GM19468 (cell line): ENCODE measurements around the gene SMARCD3.

Experiments used
- ATAC-seq: cut with Tn5 transposase; IDR thresholded peaks from one replicate; pipeline ENCODE4 v1.9.1; 2021; ENCODE audit warnings: mild to moderate bottlenecking, moderate library complexity, moderate number of reproducible peaks; ENCODE audit not compliant: unreplicated experiment; ENCODE audit errors: extremely low read depth

SMARCD3 gene

GRCh38 chr7:151194188-151194587 is 54.3 kb downstream of the SMARCD3 start:
- ATAC-seq, result no peak

GRCh38 chr7:151193203-151193978 is 55.1 kb downstream of the SMARCD3 start:
- no peak for ATAC-seq

DNA sequence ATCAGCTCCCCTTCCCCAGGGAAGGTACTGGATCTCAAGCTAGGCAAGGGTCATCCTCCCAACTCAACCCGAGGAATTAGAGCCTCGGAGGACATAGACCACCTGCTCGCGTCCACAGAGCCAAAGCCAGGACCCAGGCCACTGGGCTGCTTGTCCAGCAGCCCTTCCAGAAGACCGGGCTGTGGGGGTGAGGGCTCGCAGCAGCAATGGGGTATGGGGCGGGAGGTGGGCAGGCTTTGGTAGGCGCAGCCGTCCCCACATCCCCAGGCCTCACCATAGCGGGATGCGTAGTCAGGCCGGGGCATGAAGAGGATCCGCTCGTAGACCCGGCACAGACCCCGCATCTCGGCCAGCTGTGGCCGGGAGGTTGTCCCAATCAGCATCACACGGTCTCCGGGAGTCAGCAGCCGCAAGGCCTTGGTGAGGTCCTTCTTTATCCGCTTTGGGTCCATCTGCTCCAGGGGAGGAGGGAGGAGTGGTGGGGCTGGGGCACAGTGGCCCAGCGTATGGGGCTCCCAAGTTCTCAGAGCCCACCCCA is 56.4 kb downstream of the SMARCD3 start:
- no peak for ATAC-seq

GRCh38 chr7:151191544-151191943 is 57.0 kb downstream of the SMARCD3 start:
- no peak for ATAC-seq

DNA sequence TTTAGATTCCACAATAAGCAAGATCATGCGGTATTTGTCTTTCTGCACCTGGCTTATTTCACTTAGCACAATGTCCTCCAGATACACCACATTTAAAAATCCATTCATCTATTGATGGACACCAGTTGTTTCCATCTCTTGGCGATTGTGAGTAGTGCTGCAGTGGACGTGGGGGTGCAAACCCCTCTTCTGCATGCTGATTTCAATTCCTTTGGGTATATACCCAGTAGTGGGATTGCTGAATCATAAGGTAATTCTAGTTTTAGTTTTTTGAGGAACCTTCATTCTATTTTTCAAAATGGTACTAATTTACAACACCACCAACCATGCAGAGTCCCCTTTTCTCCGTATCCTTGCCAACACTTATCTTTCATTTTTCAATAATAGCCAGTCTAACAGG is 59.5 kb downstream of the SMARCD3 start:
- no peak for ATAC-seq
